ENCODE data around the gene RPL7A.
"Not testable (repeated sequence)": the region's sequence is repeated elsewhere in the genome, so short reads cannot be mapped to it uniquely, and the experiment has no call there.

RPL7A gene

DNA sequence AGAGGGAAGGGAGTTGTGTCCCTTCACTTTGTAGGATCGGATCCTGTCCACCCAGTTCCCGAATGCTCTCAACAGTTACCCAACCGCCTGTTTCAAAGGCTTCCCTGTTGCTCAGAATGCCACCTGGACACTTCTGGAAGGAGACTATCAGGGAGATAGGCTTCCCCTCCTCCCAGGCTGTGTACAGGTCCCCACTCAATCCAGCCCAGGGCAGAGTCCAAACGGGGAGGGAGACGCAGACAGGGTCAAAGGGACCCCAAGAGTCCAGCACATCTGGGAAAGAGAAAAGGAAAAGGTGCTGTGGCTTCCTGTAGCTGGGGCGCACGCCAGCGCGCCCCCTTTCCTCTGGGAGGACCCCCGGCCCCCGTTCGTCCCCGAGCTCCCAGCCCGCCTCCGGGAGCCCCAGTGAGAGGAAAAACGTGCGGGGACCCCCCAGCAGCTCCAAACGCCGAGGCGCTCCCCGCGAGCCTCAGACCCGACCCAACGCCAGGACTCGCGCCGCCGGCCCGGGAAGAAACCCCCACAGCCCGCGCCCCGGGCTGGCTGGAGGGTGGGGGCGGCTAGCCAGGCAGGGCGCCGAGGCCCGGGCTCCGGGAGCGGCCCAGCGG, 27.2 kb downstream of the RPL7A start:
- peak; percentile 52 for DNase-seq (ENCODE audit: extremely low read depth, insufficient read length)
- TF ChIP-seq, protein P1, sequence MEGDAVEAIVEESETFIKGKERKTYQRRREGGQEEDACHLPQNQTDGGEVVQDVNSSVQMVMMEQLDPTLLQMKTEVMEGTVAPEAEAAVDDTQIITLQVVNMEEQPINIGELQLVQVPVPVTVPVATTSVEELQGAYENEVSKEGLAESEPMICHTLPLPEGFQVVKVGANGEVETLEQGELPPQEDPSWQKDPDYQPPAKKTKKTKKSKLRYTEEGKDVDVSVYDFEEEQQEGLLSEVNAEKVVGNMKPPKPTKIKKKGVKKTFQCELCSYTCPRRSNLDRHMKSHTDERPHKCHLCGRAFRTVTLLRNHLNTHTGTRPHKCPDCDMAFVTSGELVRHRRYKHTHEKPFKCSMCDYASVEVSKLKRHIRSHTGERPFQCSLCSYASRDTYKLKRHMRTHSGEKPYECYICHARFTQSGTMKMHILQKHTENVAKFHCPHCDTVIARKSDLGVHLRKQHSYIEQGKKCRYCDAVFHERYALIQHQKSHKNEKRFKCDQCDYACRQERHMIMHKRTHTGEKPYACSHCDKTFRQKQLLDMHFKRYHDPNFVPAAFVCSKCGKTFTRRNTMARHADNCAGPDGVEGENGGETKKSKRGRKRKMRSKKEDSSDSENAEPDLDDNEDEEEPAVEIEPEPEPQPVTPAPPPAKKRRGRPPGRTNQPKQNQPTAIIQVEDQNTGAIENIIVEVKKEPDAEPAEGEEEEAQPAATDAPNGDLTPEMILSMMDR (IDR thresholded peaks at IDR 0.05; ENCODE audit: insufficient read depth, low read length, poor library complexity, severe bottlenecking): peak; percentile 14
- no peaks in the 10 kb centered on the region for H3K27me3 ChIP-seq (replicated peaks; ENCODE audit: control insufficient read depth, insufficient read depth, low read length)

DNA sequence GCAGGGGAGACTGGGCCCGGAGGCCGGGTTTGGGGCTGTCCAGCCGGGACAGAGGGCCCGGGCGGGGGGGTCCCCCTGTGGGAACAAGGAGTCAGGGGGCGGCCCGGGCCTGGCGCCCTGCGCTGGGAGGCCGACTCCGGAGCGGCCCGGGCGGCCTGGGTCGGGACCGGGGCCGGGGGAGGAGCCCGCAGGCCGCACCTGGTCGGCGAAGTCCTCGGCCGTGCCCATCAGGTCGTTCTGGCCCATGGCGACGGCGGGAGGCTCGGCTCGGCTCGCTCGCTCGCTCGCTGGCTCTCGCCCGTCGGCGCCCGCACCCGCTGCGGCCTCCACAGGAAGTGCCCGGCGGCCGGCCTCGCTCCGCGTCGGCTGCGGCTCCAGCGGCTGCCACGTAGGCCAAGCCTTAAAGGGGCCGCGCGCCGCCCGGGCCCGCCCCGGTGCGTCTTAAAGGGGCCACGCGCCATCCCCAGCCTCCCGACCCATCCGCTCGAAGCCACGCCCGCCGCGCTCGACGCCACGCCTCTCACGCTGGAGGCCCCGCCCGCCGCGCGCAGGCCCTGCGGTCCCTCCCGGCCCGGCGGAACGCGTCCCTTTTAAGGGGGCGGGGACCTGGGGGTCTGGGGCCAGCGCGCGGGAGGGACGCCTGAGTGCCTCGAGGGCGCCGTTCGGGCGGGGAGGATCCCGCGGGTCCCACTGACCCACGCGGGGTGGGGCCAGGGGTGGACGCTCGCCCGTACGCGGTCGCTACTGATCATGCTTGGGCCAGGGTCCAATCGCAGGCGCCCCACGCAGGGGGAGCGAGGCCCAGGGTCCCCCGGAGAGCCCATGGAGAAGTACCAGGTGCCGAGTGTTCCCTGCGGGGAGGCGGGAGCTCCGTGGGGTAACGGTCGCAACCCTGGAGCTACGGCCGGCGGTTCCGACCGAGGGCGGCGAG, 28.0 kb downstream of the RPL7A start, which contains the start of the genes STKLD1 and SURF4:
Gene STKLD1 (plus strand): TSS at position 643 of the 931 bp plus-strand sequence. CDS start 108 bp downstream, at position 751.
Gene SURF4 (minus strand): TSS at position 337 of the 931 bp plus-strand sequence. CDS start 91 bp downstream, at position 246.
- DNase-seq (ENCODE audit: extremely low read depth, insufficient read length): peak; percentile 98
- Histone ChIP-seq H3K27me3 (replicated peaks; ENCODE audit: control insufficient read depth, insufficient read depth, low read length) (no peaks in the 10 kb centered on the region), H3K4me3 (replicated peaks; ENCODE audit: low read depth, low read length) (peak within 1 kb of the TSS; percentile 79), H3K36me3 (ENCODE audit: control insufficient read depth, insufficient read depth, low read length) (peaks cover 9% of the 10 kb centered on the region)
- TF ChIP-seq, protein P1 (IDR thresholded peaks at IDR 0.05; ENCODE audit: insufficient read depth, low read length, poor library complexity, severe bottlenecking): no peak

More for the DNA sequence above, 27.2 kb downstream of the RPL7A start:
- H3K4me3 ChIP-seq (replicated peaks; ENCODE audit: low read depth, low read length): peak overlapping the region; percentile 79
- H3K36me3 ChIP-seq (ENCODE audit: control insufficient read depth, insufficient read depth, low read length): peaks cover 13% of the 10 kb centered on the region

- not testable (repeated sequence) for H3K27me3 ChIP-seq (replicated peaks; ENCODE audit: control insufficient read depth, insufficient read depth, low read length); DNase-seq (ENCODE audit: extremely low read depth, insufficient read length); H3K36me3 ChIP-seq (ENCODE audit: control insufficient read depth, insufficient read depth, low read length); H3K4me3 ChIP-seq (replicated peaks; ENCODE audit: low read depth, low read length)
Measured at GRCh38 chr9:133377280-133377679, 29.3 kb downstream of the RPL7A start.

- Histone ChIP-seq H3K4me3 (replicated peaks; ENCODE audit: low read depth, low read length) (no peak overlapping the region), H3K27me3 (replicated peaks; ENCODE audit: control insufficient read depth, insufficient read depth, low read length) (no peaks in the 10 kb centered on the region), H3K36me3 (ENCODE audit: control insufficient read depth, insufficient read depth, low read length) (peaks cover 2% of the 10 kb centered on the region)
- no peak for DNase-seq (ENCODE audit: extremely low read depth, insufficient read length)
- TF ChIP-seq, protein P1 (IDR thresholded peaks at IDR 0.05; ENCODE audit: insufficient read depth, low read length, poor library complexity, severe bottlenecking): no peak
Measured at GRCh38 chr9:133377721-133378216, 29.8 kb downstream of the RPL7A start.

- TF ChIP-seq, protein P1 (IDR thresholded peaks at IDR 0.05; ENCODE audit: insufficient read depth, low read length, poor library complexity, severe bottlenecking): no peak
- H3K36me3 ChIP-seq (ENCODE audit: control insufficient read depth, insufficient read depth, low read length): no peaks in the 10 kb centered on the region; the same call in 1 of the 2 replicates
- DNase-seq (ENCODE audit: extremely low read depth, insufficient read length): no peak
Measured at GRCh38 chr9:133378408-133378962, 30.5 kb downstream of the RPL7A start.

More at GRCh38 chr9:133378408-133378962, 30.5 kb downstream of the RPL7A start:
- Histone ChIP-seq H3K4me3 (replicated peaks; ENCODE audit: low read depth, low read length) (no peak overlapping the region), H3K27me3 (replicated peaks; ENCODE audit: control insufficient read depth, insufficient read depth, low read length) (no peaks in the 10 kb centered on the region)
